Measurements from ENCODE around the gene CELSR1. TPM values are rescaled to one million over a fixed set of nuclear protein-coding genes. Genes with fewer than 3 reads are reported as not detected.
"Not testable (repeated sequence)": the region's sequence is repeated elsewhere in the genome, so short reads cannot be mapped to it uniquely, and the experiment has no call there.

Gene CELSR1
- total RNA-seq, 1 donor from 2014 or later: 18.8 TPM

GRCh38 chr22:46401370-46401769, 136.1 kb downstream of the CELSR1 start:
- no peaks in the 10 kb centered on the region for H3K36me3 Mint-ChIP-seq
- TF ChIP-seq CTCF (IDR thresholded peaks at IDR 0.05; ENCODE audit: unreplicated experiment): no peak
- DNase-seq (ENCODE audit: low spot score in 2 of 2, unreplicated experiment in 2 of 2): no peak
- no peaks in the 10 kb centered on the region for H3K4me1 Mint-ChIP-seq
- H3K9me3 Mint-ChIP-seq: peaks cover 5% of the 10 kb centered on the region
- H3K27me3 Mint-ChIP-seq (ENCODE audit: low read depth): no peaks in the 10 kb centered on the region
- H3K27ac Mint-ChIP-seq: no peak overlapping the region
- no peak overlapping the region for H3K4me3 Mint-ChIP-seq

- Mint-ChIP-seq H3K4me3 (no peak overlapping the region), H3K4me1 (no peaks in the 10 kb centered on the region), H3K9me3 (peaks cover 5% of the 10 kb centered on the region), H3K27me3 (ENCODE audit: low read depth) (no peaks in the 10 kb centered on the region), H3K36me3 (no peaks in the 10 kb centered on the region), H3K27ac (no peak overlapping the region)
- DNase-seq (ENCODE audit: low spot score in 2 of 2, unreplicated experiment in 2 of 2): no peak
- TF ChIP-seq CTCF (IDR thresholded peaks at IDR 0.05; ENCODE audit: unreplicated experiment): no peak
These were observed 138.0 kb downstream of the CELSR1 start for GRCh38 chr22:46399251-46400024.

GRCh38 chr22:46397951-46398350, 139.5 kb downstream of the CELSR1 start:
- DNase-seq (ENCODE audit: low spot score in 2 of 2, unreplicated experiment in 2 of 2): no peak
- Mint-ChIP-seq H3K27me3 (ENCODE audit: low read depth) (no peaks in the 10 kb centered on the region), H3K9me3 (peaks cover 4% of the 10 kb centered on the region), H3K27ac (no peak overlapping the region), H3K4me3 (no peak overlapping the region), H3K4me1 (no peaks in the 10 kb centered on the region), H3K36me3 (no peaks in the 10 kb centered on the region)
- no peak for TF ChIP-seq CTCF (IDR thresholded peaks at IDR 0.05; ENCODE audit: unreplicated experiment)

GRCh38 chr22:46397514-46397913, 139.9 kb downstream of the CELSR1 start:
- no peak for DNase-seq (ENCODE audit: low spot score in 2 of 2, unreplicated experiment in 2 of 2)
- H3K27ac Mint-ChIP-seq: no peak overlapping the region
- H3K27me3 Mint-ChIP-seq (ENCODE audit: low read depth): no peaks in the 10 kb centered on the region
- no peak overlapping the region for H3K4me3 Mint-ChIP-seq
- no peak for TF ChIP-seq CTCF (IDR thresholded peaks at IDR 0.05; ENCODE audit: unreplicated experiment)
- no peaks in the 10 kb centered on the region for H3K36me3 Mint-ChIP-seq
- H3K9me3 Mint-ChIP-seq: no peaks in the 10 kb centered on the region
- H3K4me1 Mint-ChIP-seq: no peaks in the 10 kb centered on the region

- H3K4me3 Mint-ChIP-seq; H3K27ac Mint-ChIP-seq; H3K9me3 Mint-ChIP-seq; H3K27me3 Mint-ChIP-seq (ENCODE audit: low read depth); H3K36me3 Mint-ChIP-seq; H3K4me1 Mint-ChIP-seq; DNase-seq (ENCODE audit: low spot score in 2 of 2, unreplicated experiment in 2 of 2): not testable (repeated sequence)
These were observed 140.4 kb downstream of the CELSR1 start for GRCh38 chr22:46397049-46397448.

GRCh38 chr22:46395145-46395544, 142.3 kb downstream of the CELSR1 start:
- H3K4me3 Mint-ChIP-seq: no peak overlapping the region
- no peaks in the 10 kb centered on the region for H3K27me3 Mint-ChIP-seq (ENCODE audit: low read depth)
- H3K36me3 Mint-ChIP-seq: no peaks in the 10 kb centered on the region
- no peaks in the 10 kb centered on the region for H3K9me3 Mint-ChIP-seq
- no peak for TF ChIP-seq CTCF (IDR thresholded peaks at IDR 0.05; ENCODE audit: unreplicated experiment)
- H3K4me1 Mint-ChIP-seq: peaks cover 8% of the 10 kb centered on the region
- DNase-seq (ENCODE audit: low spot score in 2 of 2, unreplicated experiment in 2 of 2): no peak
- no peak overlapping the region for H3K27ac Mint-ChIP-seq
